ENCODE measurements around the gene PLEKHN1.

DNA sequence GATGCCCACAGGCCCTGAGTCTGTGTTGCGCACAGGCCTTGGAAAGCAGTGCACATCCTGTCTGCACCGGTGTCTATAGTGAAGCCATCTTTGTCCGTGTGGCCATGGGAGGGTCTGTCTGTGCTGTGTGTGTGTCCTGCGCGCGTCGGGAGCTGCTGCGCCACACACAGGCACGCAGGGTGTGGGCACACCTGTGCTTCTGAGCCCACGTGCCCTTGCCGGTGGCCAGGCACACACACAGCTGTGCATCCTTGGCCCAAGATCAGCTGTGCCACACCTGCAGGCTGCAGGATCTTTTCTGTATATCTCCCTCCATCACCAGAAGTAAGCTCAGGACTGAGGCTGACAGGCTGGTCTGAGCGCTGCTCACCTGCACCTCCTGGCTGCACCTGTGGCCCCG is 45.8 kb upstream of the PLEKHN1 start:
- TF ChIP-seq, protein P1, sequence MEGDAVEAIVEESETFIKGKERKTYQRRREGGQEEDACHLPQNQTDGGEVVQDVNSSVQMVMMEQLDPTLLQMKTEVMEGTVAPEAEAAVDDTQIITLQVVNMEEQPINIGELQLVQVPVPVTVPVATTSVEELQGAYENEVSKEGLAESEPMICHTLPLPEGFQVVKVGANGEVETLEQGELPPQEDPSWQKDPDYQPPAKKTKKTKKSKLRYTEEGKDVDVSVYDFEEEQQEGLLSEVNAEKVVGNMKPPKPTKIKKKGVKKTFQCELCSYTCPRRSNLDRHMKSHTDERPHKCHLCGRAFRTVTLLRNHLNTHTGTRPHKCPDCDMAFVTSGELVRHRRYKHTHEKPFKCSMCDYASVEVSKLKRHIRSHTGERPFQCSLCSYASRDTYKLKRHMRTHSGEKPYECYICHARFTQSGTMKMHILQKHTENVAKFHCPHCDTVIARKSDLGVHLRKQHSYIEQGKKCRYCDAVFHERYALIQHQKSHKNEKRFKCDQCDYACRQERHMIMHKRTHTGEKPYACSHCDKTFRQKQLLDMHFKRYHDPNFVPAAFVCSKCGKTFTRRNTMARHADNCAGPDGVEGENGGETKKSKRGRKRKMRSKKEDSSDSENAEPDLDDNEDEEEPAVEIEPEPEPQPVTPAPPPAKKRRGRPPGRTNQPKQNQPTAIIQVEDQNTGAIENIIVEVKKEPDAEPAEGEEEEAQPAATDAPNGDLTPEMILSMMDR (conservative IDR thresholded peaks at IDR 0.05; ENCODE audit: low read length), result no peak
- TF ChIP-seq EZH2phosphoT487 (IDR thresholded peaks at IDR 0.05; ENCODE audit: borderline replicate concordance, low read depth, low read length), result no peak
